Stimulated activated CD8-positive, alpha-beta memory T cell treated with anti-CD3 and anti-CD28 coated beads, Interleukin-12 subunit alpha, Interleukin-12 subunit beta, amount 100 ng/mL, for 24 hours (primary cell): Measurements from ENCODE around the gene MRPL10.

Source experiments
- DNase-seq: peaks from one replicate; pipeline ENCODE4 v3.0.0-alpha.2; 2020; ENCODE audit errors: extremely low read depth

MRPL10 gene

GRCh38 chr17:47840001-47840741 is 8.8 kb upstream of the MRPL10 start:
- no peak for DNase-seq

- no peak for DNase-seq
These were observed 7.7 kb upstream of the MRPL10 start for GRCh38 chr17:47839071-47839470.

GRCh38 chr17:47838636-47839035 is 7.3 kb upstream of the MRPL10 start:
- DNase-seq = no peak

DNA sequence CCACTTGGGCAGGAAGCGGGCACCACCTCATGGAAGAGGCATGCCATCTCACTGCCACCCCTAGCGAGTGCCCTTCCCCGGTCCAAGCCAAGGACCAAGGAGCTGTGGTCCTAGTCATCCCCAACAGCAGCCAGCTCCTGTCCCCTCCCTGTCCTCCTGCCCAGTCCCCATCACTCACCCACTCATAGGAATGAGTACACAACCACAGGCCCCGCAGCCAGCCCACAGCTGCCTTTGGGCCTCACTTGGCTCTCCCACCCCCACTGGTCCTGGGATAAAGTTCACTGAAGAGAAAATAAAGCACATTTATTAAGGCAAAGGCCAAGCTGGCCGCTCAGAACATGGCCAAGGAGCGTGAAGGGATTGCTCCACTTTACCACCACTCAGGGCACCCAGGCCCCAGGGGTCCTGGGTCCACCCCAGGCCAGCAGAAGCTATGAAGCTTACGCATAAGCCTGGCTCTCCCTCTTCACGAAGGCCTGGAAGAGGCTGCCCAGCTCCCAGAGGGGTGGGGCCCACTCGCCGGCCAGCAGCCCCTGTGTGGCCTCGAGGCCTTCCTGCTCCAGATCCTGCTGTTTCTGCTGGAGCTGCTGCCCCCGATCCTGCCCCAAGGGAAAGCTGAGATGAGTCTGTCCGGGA is 6.2 kb upstream of the MRPL10 start:
- DNase-seq = no peak

- no peak for DNase-seq
These were observed 5.3 kb upstream of the MRPL10 start for GRCh38 chr17:47836601-47837000.

DNA sequence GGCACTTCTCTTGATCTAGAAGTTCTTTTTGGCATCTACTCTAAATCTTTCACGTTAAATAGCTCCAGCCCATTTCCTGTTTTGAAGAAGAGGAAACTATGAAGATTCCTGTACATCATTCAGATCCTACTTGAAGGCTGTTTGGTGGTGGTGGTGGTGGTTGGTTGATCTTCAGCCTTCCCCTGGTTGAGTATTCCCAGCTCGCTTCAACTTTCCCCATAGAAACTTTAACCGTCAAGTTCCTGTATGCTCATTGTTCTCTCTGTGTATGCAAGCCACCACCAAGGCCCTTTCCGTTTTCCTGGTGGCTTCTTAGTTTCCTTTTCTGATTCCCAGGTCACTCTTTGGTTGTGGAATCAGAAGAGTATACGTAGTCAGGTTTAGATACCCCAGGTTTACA is 3.4 kb upstream of the MRPL10 start:
- no peak for DNase-seq

- DNase-seq = no peak
These were observed 590 bp upstream of the MRPL10 start for GRCh38 chr17:47831934-47832327.

- DNase-seq = no peak
These were observed 842 bp downstream of the MRPL10 start for GRCh38 chr17:47830396-47831002.

GRCh38 chr17:47829870-47830269 is 1.5 kb downstream of the MRPL10 start:
- no peak for DNase-seq

- no peak for DNase-seq
These were observed 7.8 kb downstream of the MRPL10 start for GRCh38 chr17:47823519-47823918.

DNA sequence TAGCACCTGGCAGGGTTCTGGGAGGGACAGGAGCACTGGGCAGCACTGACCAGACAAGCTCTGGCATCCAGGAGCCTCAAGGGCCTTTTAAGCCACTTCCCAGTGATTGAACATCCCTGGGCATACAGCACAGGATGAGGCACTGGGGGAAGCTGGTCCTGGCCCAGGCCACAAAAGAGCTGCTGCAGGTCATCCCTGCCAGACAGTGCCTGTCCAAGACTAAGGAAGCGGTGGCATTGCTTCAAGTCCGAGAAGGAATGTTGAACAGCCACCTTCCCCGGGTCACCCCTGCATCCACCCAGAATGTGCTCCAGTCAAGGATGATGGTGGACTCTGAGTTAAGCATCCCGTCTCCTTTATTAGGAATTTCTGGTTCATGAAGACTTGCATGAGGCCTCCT is 8.6 kb downstream of the MRPL10 start:
- no peak for DNase-seq

DNA sequence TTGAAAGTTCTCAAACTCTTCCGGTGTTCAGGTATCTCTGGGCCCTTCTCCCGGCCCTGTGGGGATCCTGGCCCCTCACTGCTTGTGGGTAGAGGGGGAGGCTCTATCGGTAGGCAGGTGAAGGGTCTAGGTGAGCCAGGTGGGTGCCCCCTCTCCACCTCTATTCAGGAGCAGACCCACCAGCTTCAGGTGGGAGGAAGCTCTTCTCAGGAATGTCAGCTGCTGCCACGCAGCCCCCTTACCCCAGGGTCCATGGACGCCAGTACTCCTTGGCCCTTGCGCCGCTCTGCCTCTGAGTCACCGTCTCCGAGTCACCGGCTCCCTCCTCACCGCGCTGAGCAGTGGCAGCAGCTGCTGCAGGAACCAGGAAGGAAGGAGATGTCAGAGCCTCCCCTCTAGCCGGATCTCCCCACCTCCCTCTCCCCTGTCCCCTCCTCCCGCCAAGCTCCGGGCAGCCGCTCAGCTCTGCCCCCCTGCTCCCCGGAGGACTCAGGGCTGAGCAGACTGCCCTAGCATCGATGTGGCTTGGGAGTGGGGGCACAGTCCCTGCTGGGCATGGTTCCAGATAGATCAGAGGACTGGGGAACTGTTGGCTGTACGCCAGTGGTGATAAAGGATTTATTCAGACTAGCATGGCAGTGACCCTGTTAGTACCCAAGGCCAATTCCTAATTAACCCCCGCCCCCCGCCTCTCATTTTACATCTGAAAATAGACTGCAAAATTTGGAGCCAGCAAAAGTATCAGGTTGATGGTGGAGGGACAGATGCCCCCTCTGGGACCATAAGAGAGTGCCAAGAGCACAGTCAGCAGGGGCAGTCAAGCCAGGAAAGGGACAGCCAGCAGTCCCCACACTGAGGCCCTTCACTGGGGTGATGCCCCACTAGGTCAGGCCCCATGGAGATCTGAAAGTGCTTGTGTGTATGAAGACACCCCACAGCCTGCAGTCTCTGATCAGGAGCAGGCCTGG is 9.6 kb downstream of the MRPL10 start, which contains the start of gene OSBPL7:
Gene OSBPL7 (minus strand): TSS at position 371 of the 968 bp plus-strand sequence. CDS start 1,516 bp downstream, outside the sequence.
- DNase-seq = peak; percentile 40

DNA sequence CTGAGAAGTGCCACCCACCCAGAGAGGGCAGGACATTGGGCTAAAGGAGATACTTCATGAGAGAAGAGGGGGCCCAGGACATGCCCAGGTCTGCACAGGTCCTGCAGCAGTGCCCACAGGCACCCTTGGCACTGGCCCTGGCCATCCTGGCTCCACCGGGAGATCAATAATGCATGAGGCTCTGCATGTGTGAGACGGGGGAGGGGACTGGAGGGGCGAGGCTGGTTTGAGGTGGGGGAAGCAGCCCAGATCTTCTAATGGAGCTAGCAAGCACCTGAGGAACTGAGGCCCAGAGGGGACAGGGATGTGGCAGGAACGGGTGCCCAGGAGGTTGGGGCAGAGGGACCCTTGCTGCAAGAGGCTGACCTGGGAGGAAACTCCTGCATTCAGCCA is 10.3 kb downstream of the MRPL10 start:
- no peak for DNase-seq

GRCh38 chr17:47820033-47820789 is 11.1 kb downstream of the MRPL10 start:
- no peak for DNase-seq

DNA sequence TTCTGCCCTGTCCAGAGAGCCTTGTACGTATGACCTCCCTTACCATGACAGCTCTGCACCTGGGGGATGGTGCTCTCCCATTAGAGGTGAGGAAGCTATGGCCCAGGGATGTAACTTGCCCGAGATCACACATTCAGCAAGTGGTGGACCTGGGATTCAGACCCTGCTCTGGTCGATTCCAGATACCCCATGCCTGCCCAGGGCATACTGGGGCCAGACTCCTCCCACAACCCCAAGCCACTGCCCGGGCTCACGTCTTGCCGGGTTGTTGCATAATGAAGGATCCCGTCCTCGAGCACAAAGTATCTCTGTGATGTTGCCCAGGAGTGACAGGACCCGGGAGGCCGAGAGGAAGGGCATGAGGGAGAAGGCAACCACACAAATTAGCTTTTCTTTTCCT is 11.9 kb downstream of the MRPL10 start:
- no peak for DNase-seq

DNA sequence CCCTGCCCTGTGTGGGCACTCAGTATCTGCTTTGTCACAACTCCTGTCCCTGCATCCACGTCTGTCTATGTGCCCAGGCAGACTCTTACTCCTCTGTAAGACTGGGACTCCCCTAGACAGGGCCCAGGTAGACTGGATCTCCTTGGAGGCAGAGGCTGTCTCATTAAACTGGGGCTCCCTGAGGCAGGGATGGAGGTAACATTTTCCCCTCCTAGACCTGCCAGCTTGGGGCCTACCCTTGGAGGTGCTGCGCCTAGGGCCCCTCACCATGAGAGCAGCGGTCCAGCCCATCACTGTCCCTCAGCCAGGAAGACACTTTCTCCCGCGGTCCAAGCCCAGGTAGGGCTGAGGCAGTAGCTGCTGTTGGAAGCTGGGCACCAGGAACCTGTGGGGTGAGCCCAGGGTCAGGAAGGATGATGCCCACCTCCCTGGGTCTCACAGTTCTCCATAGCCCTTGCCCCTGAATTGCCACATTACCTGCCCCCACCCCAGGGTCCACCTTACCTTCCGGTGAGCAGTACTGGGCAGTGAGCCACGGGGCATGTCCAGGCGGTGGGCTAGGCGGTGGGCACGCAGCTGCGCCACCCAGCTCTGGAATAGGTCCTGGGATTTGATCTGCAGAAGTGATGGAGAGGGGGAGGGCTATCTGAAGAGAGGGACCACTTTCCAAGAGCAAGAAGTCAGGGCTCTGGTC is 13.2 kb downstream of the MRPL10 start:
- no peak for DNase-seq

DNA sequence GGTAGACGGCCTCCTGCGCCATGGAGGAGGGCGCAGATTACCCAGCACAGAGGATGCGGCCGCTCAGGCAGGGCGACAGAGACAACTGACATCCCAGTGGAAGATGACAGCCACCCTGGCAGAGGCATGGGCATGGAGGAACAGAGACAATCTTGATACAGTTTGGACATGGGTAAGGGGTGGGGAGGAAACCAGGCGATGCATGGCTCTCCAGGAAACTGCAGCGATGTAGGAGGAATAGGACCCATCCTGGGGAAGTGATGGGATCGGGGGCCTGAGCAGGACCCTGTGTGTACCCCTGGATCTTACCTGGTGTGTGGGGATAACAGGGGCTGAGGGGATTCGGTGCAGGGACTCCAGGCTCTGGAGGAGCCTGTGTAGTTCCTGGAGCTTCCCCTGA is 14.4 kb downstream of the MRPL10 start:
- no peak for DNase-seq

DNA sequence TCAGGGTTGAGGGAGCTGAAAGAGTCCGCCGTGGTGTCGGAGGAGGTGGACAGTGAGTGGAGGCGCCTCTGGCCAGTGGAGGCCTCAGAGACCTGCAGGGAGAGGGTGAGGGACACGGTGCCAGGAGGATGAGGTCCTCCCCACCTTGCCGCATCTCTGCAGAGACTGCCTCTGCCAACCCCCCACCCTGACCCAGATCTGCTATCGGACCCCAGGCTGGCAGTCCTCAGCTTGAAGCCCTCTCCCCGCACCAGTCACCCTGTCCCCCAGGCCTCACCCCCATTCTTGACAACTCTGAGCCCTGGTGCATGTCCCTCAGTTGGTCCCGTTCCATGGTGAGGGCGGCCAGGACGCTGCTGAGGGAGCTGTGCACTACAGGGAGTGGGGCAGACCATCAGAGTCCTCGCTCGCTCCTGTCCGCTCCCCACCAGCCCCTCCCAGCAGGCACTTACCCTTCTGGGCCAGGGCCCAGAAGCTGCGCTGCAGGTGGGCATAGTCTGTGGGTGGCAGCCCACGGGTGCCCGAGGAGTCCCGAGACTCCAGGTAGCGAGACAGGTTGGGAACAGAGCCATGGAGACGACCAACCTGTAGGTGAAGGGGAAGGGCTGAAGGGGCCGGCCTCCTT is 15.1 kb downstream of the MRPL10 start:
- DNase-seq = no peak

- no peak for DNase-seq
These were observed 16.0 kb downstream of the MRPL10 start for GRCh38 chr17:47815106-47815918.
